Measurements from ENCODE around the gene ANXA11. TPM values are rescaled to one million over a fixed set of nuclear protein-coding genes. Genes with fewer than 3 reads are reported as not detected.

ANXA11 gene
- total RNA-seq, 1 experiment from 2014 or later, result 181 TPM

DNA sequence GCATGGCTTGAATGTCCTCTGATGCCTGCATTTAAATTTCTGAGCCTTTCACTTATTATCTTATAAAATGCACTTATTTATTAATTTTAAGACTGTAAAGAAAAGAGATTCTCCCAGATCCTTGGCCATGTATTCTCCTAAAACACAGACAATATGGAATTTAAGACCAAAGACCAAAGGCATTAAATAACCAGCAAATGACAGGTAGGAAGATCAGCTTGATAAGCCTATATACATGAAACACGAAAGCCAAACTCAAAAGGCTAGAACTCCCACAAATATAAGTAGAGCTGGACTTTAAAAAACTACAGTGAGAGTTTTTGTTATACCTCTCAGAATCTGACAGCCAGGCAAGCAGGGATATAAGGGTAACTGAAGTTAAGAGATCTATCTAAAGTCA is 5.1 kb downstream of the ANXA11 start:
- TF ChIP-seq SIN3A (IDR thresholded peaks at IDR 0.05; ENCODE audit: low read depth), result no peak
- TF ChIP-seq SRF (IDR thresholded peaks at IDR 0.05; ENCODE audit: low read depth), result no peak
- TF ChIP-seq CBX3 (IDR thresholded peaks at IDR 0.05; ENCODE audit: low read depth), result no peak
- TF ChIP-seq, protein P1, sequence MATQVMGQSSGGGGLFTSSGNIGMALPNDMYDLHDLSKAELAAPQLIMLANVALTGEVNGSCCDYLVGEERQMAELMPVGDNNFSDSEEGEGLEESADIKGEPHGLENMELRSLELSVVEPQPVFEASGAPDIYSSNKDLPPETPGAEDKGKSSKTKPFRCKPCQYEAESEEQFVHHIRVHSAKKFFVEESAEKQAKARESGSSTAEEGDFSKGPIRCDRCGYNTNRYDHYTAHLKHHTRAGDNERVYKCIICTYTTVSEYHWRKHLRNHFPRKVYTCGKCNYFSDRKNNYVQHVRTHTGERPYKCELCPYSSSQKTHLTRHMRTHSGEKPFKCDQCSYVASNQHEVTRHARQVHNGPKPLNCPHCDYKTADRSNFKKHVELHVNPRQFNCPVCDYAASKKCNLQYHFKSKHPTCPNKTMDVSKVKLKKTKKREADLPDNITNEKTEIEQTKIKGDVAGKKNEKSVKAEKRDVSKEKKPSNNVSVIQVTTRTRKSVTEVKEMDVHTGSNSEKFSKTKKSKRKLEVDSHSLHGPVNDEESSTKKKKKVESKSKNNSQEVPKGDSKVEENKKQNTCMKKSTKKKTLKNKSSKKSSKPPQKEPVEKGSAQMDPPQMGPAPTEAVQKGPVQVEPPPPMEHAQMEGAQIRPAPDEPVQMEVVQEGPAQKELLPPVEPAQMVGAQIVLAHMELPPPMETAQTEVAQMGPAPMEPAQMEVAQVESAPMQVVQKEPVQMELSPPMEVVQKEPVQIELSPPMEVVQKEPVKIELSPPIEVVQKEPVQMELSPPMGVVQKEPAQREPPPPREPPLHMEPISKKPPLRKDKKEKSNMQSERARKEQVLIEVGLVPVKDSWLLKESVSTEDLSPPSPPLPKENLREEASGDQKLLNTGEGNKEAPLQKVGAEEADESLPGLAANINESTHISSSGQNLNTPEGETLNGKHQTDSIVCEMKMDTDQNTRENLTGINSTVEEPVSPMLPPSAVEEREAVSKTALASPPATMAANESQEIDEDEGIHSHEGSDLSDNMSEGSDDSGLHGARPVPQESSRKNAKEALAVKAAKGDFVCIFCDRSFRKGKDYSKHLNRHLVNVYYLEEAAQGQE (IDR thresholded peaks at IDR 0.05; ENCODE audit: low read depth), result no peak
- TF ChIP-seq, protein P2, sequence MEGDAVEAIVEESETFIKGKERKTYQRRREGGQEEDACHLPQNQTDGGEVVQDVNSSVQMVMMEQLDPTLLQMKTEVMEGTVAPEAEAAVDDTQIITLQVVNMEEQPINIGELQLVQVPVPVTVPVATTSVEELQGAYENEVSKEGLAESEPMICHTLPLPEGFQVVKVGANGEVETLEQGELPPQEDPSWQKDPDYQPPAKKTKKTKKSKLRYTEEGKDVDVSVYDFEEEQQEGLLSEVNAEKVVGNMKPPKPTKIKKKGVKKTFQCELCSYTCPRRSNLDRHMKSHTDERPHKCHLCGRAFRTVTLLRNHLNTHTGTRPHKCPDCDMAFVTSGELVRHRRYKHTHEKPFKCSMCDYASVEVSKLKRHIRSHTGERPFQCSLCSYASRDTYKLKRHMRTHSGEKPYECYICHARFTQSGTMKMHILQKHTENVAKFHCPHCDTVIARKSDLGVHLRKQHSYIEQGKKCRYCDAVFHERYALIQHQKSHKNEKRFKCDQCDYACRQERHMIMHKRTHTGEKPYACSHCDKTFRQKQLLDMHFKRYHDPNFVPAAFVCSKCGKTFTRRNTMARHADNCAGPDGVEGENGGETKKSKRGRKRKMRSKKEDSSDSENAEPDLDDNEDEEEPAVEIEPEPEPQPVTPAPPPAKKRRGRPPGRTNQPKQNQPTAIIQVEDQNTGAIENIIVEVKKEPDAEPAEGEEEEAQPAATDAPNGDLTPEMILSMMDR (IDR thresholded peaks at IDR 0.05 in 2 of 3, conservative IDR thresholded peaks at IDR 0.05 in 1 of 3; ENCODE audit: borderline replicate concordance in 1 of 3, insufficient read depth in 1 of 3, low read depth in 2 of 3, low read length in 2 of 3), result no peak
- TF ChIP-seq YY1 (IDR thresholded peaks at IDR 0.05; ENCODE audit: extremely low read depth, insufficient replicate concordance, low read depth, low read length), result no peak
- TF ChIP-seq FOSL1 (IDR thresholded peaks at IDR 0.05; ENCODE audit: low read depth), result no peak
- TF ChIP-seq, protein P3, sequence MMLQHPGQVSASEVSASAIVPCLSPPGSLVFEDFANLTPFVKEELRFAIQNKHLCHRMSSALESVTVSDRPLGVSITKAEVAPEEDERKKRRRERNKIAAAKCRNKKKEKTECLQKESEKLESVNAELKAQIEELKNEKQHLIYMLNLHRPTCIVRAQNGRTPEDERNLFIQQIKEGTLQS (IDR thresholded peaks at IDR 0.05), result no peak
- TF ChIP-seq CEBPB (IDR thresholded peaks at IDR 0.05; ENCODE audit: low read depth), result no peak
- no peak for TF ChIP-seq ZFX (IDR thresholded peaks at IDR 0.05)
- TF ChIP-seq EZH2phosphoT487 (IDR thresholded peaks at IDR 0.05; ENCODE audit: borderline replicate concordance), result no peak
- TF ChIP-seq POLR2AphosphoS5 (IDR thresholded peaks at IDR 0.05; ENCODE audit: low read depth, low read length), result no peak
- TF ChIP-seq EGR1 (IDR thresholded peaks at IDR 0.05; ENCODE audit: low read depth), result no peak
- TF ChIP-seq, protein P4, sequence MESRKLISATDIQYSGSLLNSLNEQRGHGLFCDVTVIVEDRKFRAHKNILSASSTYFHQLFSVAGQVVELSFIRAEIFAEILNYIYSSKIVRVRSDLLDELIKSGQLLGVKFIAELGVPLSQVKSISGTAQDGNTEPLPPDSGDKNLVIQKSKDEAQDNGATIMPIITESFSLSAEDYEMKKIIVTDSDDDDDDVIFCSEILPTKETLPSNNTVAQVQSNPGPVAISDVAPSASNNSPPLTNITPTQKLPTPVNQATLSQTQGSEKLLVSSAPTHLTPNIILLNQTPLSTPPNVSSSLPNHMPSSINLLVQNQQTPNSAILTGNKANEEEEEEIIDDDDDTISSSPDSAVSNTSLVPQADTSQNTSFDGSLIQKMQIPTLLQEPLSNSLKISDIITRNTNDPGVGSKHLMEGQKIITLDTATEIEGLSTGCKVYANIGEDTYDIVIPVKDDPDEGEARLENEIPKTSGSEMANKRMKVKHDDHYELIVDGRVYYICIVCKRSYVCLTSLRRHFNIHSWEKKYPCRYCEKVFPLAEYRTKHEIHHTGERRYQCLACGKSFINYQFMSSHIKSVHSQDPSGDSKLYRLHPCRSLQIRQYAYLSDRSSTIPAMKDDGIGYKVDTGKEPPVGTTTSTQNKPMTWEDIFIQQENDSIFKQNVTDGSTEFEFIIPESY (IDR thresholded peaks at IDR 0.05; ENCODE audit: extremely low read depth, insufficient replicate concordance, low read length), result no peak
- no peak for TF ChIP-seq POLR2A (IDR thresholded peaks at IDR 0.05; ENCODE audit: borderline replicate concordance, extremely low read depth, insufficient read depth, insufficient read length)
- no peak for TF ChIP-seq ZNF274 (IDR thresholded peaks at IDR 0.05; ENCODE audit: low read depth, low read length)
- TF ChIP-seq JUND (IDR thresholded peaks at IDR 0.05), result no peak
- no peak for TF ChIP-seq TCF7L2 (IDR thresholded peaks at IDR 0.05; ENCODE audit: borderline replicate concordance, extremely low read depth, insufficient read depth, insufficient read length)
- H3K4me3 ChIP-seq (replicated peaks in 1 of 2; ENCODE audit: low read depth in 1 of 2, low read length in 2 of 2), result peak overlapping the region in 1 of 2 experiments; percentile 12; a peak in 1 of 4 replicates
- no peak for ATAC-seq
- H3K27me3 ChIP-seq (ENCODE audit: insufficient read depth, low read length), result no peaks in the 10 kb centered on the region
- intact Hi-C loops (cut with micrococcal nuclease), result no loop called here
- peak overlapping the region; percentile 94 for H3K4me2 ChIP-seq (ENCODE audit: low read length)
- BruUV-seq (replicated peaks), result no TSS peak
- peaks cover 0 to 1% of the 10 kb centered on the region in 2 experiments; a peak in 1 of 4 replicates for H3K36me3 ChIP-seq (ENCODE audit: control insufficient read depth in 1 of 2, insufficient read depth in 2 of 2, low read length in 2 of 2)
- H2AFZ ChIP-seq (ENCODE audit: low read depth, low read length, poor library complexity, severe bottlenecking), result no peak overlapping the region
- H3K79me2 ChIP-seq (ENCODE audit: insufficient read depth, low read length), result peaks cover 100% of the 10 kb centered on the region
- POLR2A ChIA-PET, result no interaction called here
- CTCF ChIA-PET, result interaction anchor here (0.9 kb wide), 1 partner anchor 57 kb away, joined by 4 read pairs; no protein-coding TSS in a partner anchor
- H3K27ac ChIP-seq (ENCODE audit: low read depth, low read length), result peak overlapping the region; percentile 83
- DNase-seq (ENCODE audit: low read depth, low spot score), result no peak
- no peaks in the 10 kb centered on the region for H3K9me2 ChIP-seq (ENCODE audit: insufficient read depth)
- peaks cover 74 to 92% of the 10 kb centered on the region in 2 experiments for H3K4me1 ChIP-seq (ENCODE audit: control insufficient read depth in 1 of 2, insufficient read depth in 2 of 2, low read length in 2 of 2)
- RAD21 ChIA-PET (ENCODE audit: low non-redundant PET in 1 of 2, low total read pairs in 2 of 2, uncharacterized antibody in 2 of 2, unreplicated experiment in 2 of 2), result no interaction called here
- peaks cover 11% of the 10 kb centered on the region; the same call in 1 of the 2 replicates for H4K20me1 ChIP-seq (ENCODE audit: insufficient read depth)
- H3K9ac ChIP-seq (ENCODE audit: low read length), result peak overlapping the region; percentile 69
- H3K9me3 ChIP-seq (ENCODE audit: control insufficient read depth in 1 of 2, insufficient read depth in 1 of 2, low read depth in 1 of 2, low read length in 2 of 2), result no peaks in the 10 kb centered on the region

Data from HCT116 (cell line).